Upper lobe of left lung (tissue), 6 donors: ENCODE results near the gene SLC25A26. TPM values are rescaled to one million over a fixed set of nuclear protein-coding genes. Genes with fewer than 3 reads are reported as not detected.

Experiments
- ATAC-seq, 2 donors: fragments of 200-7000 bp; cut with Tn5 transposase; one replicate each; pipeline ENCODE4 v1.9.1; 2022; ENCODE audit warnings: mild to moderate bottlenecking in 2 of 2, moderate library complexity in 2 of 2; ENCODE audit not compliant: low FRiP score in 2 of 2
- DNase-seq, 2 donors: peaks; one replicate each; pipeline ENCODE4 v3.0.0-alpha.2; 2019 to 2020
- H3K27ac ChIP-seq, 4 donors: fragments of 200-600 bp; sonication (generic); one replicate each; pipeline ENCODE4 v1.5.1; 2016 to 2019
- H3K27me3 ChIP-seq, 4 donors: fragments of 200-600 bp; sonication (generic); one replicate each; pipeline ENCODE4 v1.5.1; 2017 to 2019
- H3K36me3 ChIP-seq, 4 donors: fragments of 200-600 bp; sonication (generic); one replicate each; pipeline ENCODE4 v1.5.1; 2016 to 2019
- H3K4me1 ChIP-seq, 4 donors: fragments of 200-600 bp; sonication (generic); one replicate each; pipeline ENCODE4 v1.5.1; 2018 to 2019
- H3K4me3 ChIP-seq, 4 donors: fragments of 200-600 bp; sonication (generic); one replicate each; pipeline ENCODE4 v1.5.1; 2017 to 2019; ENCODE audit warnings: mild to moderate bottlenecking in 2 of 4, moderate library complexity in 1 of 4
- H3K9me3 ChIP-seq, 4 donors: fragments of 200-600 bp; sonication (generic); one replicate each; pipeline ENCODE4 v1.5.1; 2018 to 2019
- CTCF ChIP-seq, 6 experiments: fragments of 450-650 bp in 4 of 6; fragments of 200-600 bp in 2 of 6; sonication (generic) in 2 of 6; IDR thresholded peaks; one replicate each; pipeline ENCODE4 v1.5.1; 2016 to 2019; ENCODE audit warnings: antibody characterized with exemption in 6 of 6
- EP300 ChIP-seq, 4 donors: sonication (generic); formaldehyde crosslinking; IDR thresholded peaks; one replicate each; pipeline ENCODE4 v1.5.1; 2017; ENCODE audit warnings: antibody characterized with exemption in 4 of 4, control low read depth in 2 of 4
- POLR2A ChIP-seq, 4 donors: fragments of 450-650 bp; IDR thresholded peaks; one replicate each; pipeline ENCODE4 v1.5.1; 2016 to 2017; ENCODE audit warnings: antibody characterized with exemption in 4 of 4, mild to moderate bottlenecking in 2 of 4
- POLR2AphosphoS5 ChIP-seq, 2 donors: sonication (generic); formaldehyde crosslinking; IDR thresholded peaks; one replicate each; pipeline ENCODE4 v1.5.1; 2017; ENCODE audit warnings: antibody characterized with exemption in 2 of 2
- WGBS, 2 donors: methylation state at CpG; one replicate each; pipeline ENCODE4 v1.1.5; 2017 to 2018; 5-methylcytosine and 5-hydroxymethylcytosine counted together
- total RNA-seq, 6 donors: library from RNA; depleted of rRNA in 4 of 6; stranded (reverse); fragments of >200 nt in 4 of 6; gene quantifications; one replicate each; pipeline versions ENCODE4 v1.1.0 to v1.2.1, GENCODE V29; 2016 to 2021
- donor health status: DM: no; HTN: no; CAD: no; lungs with moderate emphysema.
- donor health status: DM: no; HTN: yes; CAD: no; lungs with severe emphysema.

The SLC25A26 gene
- total RNA-seq, 6 donors from 2014 or later = 8.4 to 18.8 (median 17.0) TPM

GRCh38 chr3:66181764-66182163 is 39.0 kb upstream of the SLC25A26 start:
- DNase-seq (no peak), ATAC-seq (no peak)
- 71 to 77% methylated on average over 6 of the region's 6 CpGs for WGBS, 2 donors
- H3K27ac ChIP-seq = no peak overlapping the region
- H3K36me3 ChIP-seq = no peaks in the 10 kb centered on the region
- no peaks in the 10 kb centered on the region for H3K9me3 ChIP-seq
- H3K4me1 ChIP-seq = no peaks in the 10 kb centered on the region
- no peaks in the 10 kb centered on the region for H3K27me3 ChIP-seq
- TF ChIP-seq EP300 (IDR thresholded peaks at IDR 0.05) (no peak), CTCF (IDR thresholded peaks at IDR 0.05) (no peak), POLR2A (IDR thresholded peaks at IDR 0.05) (no peak), POLR2AphosphoS5 (IDR thresholded peaks at IDR 0.05) (no peak)
- H3K4me3 ChIP-seq = no peak overlapping the region

- TF ChIP-seq POLR2AphosphoS5 (IDR thresholded peaks at IDR 0.05) (no peak), EP300 (IDR thresholded peaks at IDR 0.05) (no peak), POLR2A (IDR thresholded peaks at IDR 0.05) (no peak), CTCF (IDR thresholded peaks at IDR 0.05) (no peak)
- DNase-seq = no peak
- H3K9me3 ChIP-seq = no peaks in the 10 kb centered on the region
- no peak overlapping the region for H3K27ac ChIP-seq
- no peak overlapping the region for H3K4me3 ChIP-seq
- H3K27me3 ChIP-seq = no peaks in the 10 kb centered on the region
- no peaks in the 10 kb centered on the region for H3K36me3 ChIP-seq
- H3K4me1 ChIP-seq = no peaks in the 10 kb centered on the region
- 82 to 91% methylated on average over 6 of the region's 6 CpGs for WGBS, 2 donors
- no peak for ATAC-seq
Measured at GRCh38 chr3:66182246-66182645, 38.6 kb upstream of the SLC25A26 start.

GRCh38 chr3:66186545-66186944 is 34.3 kb upstream of the SLC25A26 start:
- DNase-seq (no peak), ATAC-seq (no peak)
- TF ChIP-seq CTCF (IDR thresholded peaks at IDR 0.05) (no peak), POLR2A (IDR thresholded peaks at IDR 0.05) (no peak), EP300 (IDR thresholded peaks at IDR 0.05) (no peak), POLR2AphosphoS5 (IDR thresholded peaks at IDR 0.05) (no peak)
- Histone ChIP-seq H3K9me3 (no peaks in the 10 kb centered on the region), H3K36me3 (no peaks in the 10 kb centered on the region), H3K4me1 (no peaks in the 10 kb centered on the region), H3K4me3 (no peak overlapping the region), H3K27ac (no peak overlapping the region), H3K27me3 (no peaks in the 10 kb centered on the region)

GRCh38 chr3:66195347-66195783 is 25.4 kb upstream of the SLC25A26 start:
- Histone ChIP-seq H3K27ac (no peak overlapping the region), H3K9me3 (no peaks in the 10 kb centered on the region), H3K4me1 (peaks cover 0 to 10% (median 3%) of the 10 kb centered on the region in 4 donors), H3K36me3 (no peaks in the 10 kb centered on the region), H3K4me3 (no peak overlapping the region), H3K27me3 (peaks cover 0 to 5% (median 0%) of the 10 kb centered on the region in 4 donors)
- TF ChIP-seq EP300 (IDR thresholded peaks at IDR 0.05) (no peak), POLR2A (IDR thresholded peaks at IDR 0.05) (no peak), POLR2AphosphoS5 (IDR thresholded peaks at IDR 0.05) (no peak), CTCF (IDR thresholded peaks at IDR 0.05) (no peak)
- ATAC-seq (peak in 1 of 2 donors; percentile 48), DNase-seq (peak in 1 of 2 donors; percentile 83)
- WGBS, 2 donors = 23% methylated on average over 18 to 21 of the region's 21 CpGs

GRCh38 chr3:66196633-66197032 is 24.2 kb upstream of the SLC25A26 start:
- TF ChIP-seq POLR2A (IDR thresholded peaks at IDR 0.05) (no peak), EP300 (IDR thresholded peaks at IDR 0.05) (no peak), CTCF (IDR thresholded peaks at IDR 0.05) (no peak), POLR2AphosphoS5 (IDR thresholded peaks at IDR 0.05) (no peak)
- H3K4me3 ChIP-seq = no peak overlapping the region
- DNase-seq = no peak
- peaks cover 0 to 10% (median 3%) of the 10 kb centered on the region in 4 donors for H3K4me1 ChIP-seq
- no peak for ATAC-seq
- H3K9me3 ChIP-seq = no peaks in the 10 kb centered on the region
- peaks cover 0 to 5% (median 0%) of the 10 kb centered on the region in 4 donors for H3K27me3 ChIP-seq
- no peaks in the 10 kb centered on the region for H3K36me3 ChIP-seq
- no peak overlapping the region for H3K27ac ChIP-seq
